HepG2 (cell line): ENCODE results near the gene PCDH7. TPM values are rescaled to one million over a fixed set of nuclear protein-coding genes. Genes with fewer than 3 reads are reported as not detected.

Experiments used
- PHB2 ChIP-seq: fragments of 450-650 bp; IDR thresholded peaks from 2 replicates; pipeline ENCODE4 v1.6.1; 2018; ENCODE audit not compliant: partially characterized antibody
- ZBTB40 ChIP-seq, 2 experiments: fragments of 450-650 bp in 1 of 2; sonication (generic) in 1 of 2; formaldehyde crosslinking in 1 of 2; IDR thresholded peaks; 2 replicates each; pipeline versions ENCODE4 v1.6.1 to v1.8.0; 2016 to 2022; ENCODE audit warnings: antibody characterized with exemption in 1 of 2, mild to moderate bottlenecking in 1 of 2, missing genetic modification reagents in 1 of 2
- ZNF646 ChIP-seq: sonication (generic); formaldehyde crosslinking; IDR thresholded peaks from 2 replicates; pipeline ENCODE4 v1.9.0; 2021; ENCODE audit warnings: mild to moderate bottlenecking, missing genetic modification reagents
- polyA plus RNA-seq, 8 experiments: library from polyadenylated mRNA; depleted of rRNA in 3 of 8; stranded (reverse) in 7 of 8; unstranded in 1 of 8; fragments of >200 nt; fragmentation: Illumina TruSeq in 4 of 8; extraction: Trizol in 4 of 8; gene quantifications; 2 replicates each; pipeline versions ENCODE4 v1.2.1 to v1.2.3, GENCODE V29; 2011 to 2016; ENCODE audit warnings: low read depth in 4 of 8, missing spikeins in 1 of 8, mixed read lengths in 1 of 8; ENCODE audit not compliant: insufficient read depth in 1 of 8
- total RNA-seq, 5 experiments: library from RNA; depleted of rRNA; stranded (reverse); fragments of >200 nt; fragmentation: Illumina TruSeq; extraction: Trizol; gene quantifications; 2 replicates each; pipeline ENCODE4 v1.2.3, GENCODE V29; 2016; ENCODE audit warnings: low read depth in 1 of 5

The PCDH7 gene
- total and polyA plus RNA-seq, 2 of the 13 experiments (the other 11 are each of a cell fraction or from before 2014, with no cell fraction given), result not detected

- TF ChIP-seq ZNF646 (CRISPR knock-in tag) (no peak), ZBTB40 (IDR thresholded peaks at IDR 0.05) (no peak), ZBTB40 (CRISPR knock-in tag; IDR thresholded peaks at IDR 0.05) (no peak), PHB2 (no peak)
- TF ChIP-seq, all 625 proteins: peak for 0
Observed at GRCh38 chr4:30721185-30722091, 1.3 kb downstream of the PCDH7 start (continued).
